Caco-2 (cell line): ENCODE data around the gene VWA1. TPM values are rescaled to one million over a fixed set of nuclear protein-coding genes. Genes with fewer than 3 reads are reported as not detected.

Experiments
- BruUV-seq: library from RNA; stranded (reverse); fragments of 400-500 nt; replicated peaks from 2 replicates; lab custom pipeline; 2021; lab: Mats Ljungman, UMichigan
- CTCF ChIA-PET: fragments of 300-600 bp; sonication (Branson Sonifier 250); formaldehyde crosslinking; loops from one replicate; lab custom pipeline; 2022; ENCODE audit warnings: antibody characterized with exemption; lab: Charles Lee
- POLR2A ChIA-PET: fragments of 300-600 bp; sonication (Branson Sonifier 250); formaldehyde crosslinking; loops from one replicate; lab custom pipeline; 2022; ENCODE audit warnings: antibody characterized with exemption; lab: Charles Lee
- DNase-seq, 2 experiments: peaks; one replicate each; pipeline versions ENCODE4 v3.0.0 to v3.0.0-alpha.2; 2020 to 2022
- H3K27me3 ChIP-seq: replicated peaks from 2 replicates; pipeline ENCODE4 v1.6.0; 2011; ENCODE audit warnings: low read length; ENCODE audit not compliant: control insufficient read depth, insufficient read depth
- H3K36me3 ChIP-seq: 2 replicates; pipeline ENCODE4 v1.5.1; 2011; ENCODE audit warnings: low read length; ENCODE audit not compliant: control insufficient read depth, insufficient read depth
- H3K4me1 ChIP-seq: fragments of 250-450 bp; sonication (Bioruptor Pico); 2 replicates; pipeline ENCODE4 v1.5.1; 2020; ENCODE audit warnings: mild to moderate bottlenecking
- H3K4me3 ChIP-seq: 2 replicates; pipeline ENCODE4 v1.5.1; 2011; ENCODE audit warnings: low read depth, mild to moderate bottlenecking, control low read depth, low read length
- H3K9me3 ChIP-seq: fragments of 250-450 bp; sonication (Bioruptor Pico); 2 replicates; pipeline ENCODE4 v1.5.1; 2020; ENCODE audit warnings: mild to moderate bottlenecking, moderate library complexity
- H3K27ac Mint-ChIP-seq: one replicate; pipeline ENCODE4 v1.8.0; 2022; ENCODE audit warnings: mixed read lengths; ENCODE audit not compliant: unreplicated experiment
- H3K27me3 Mint-ChIP-seq: one replicate; pipeline ENCODE4 v1.8.0; 2022; ENCODE audit warnings: mixed read lengths; ENCODE audit not compliant: insufficient read depth, unreplicated experiment
- H3K36me3 Mint-ChIP-seq: one replicate; pipeline ENCODE4 v1.8.0; 2022; ENCODE audit warnings: mild to moderate bottlenecking, mixed read lengths; ENCODE audit not compliant: insufficient read depth, unreplicated experiment
- H3K4me1 Mint-ChIP-seq: one replicate; pipeline ENCODE4 v1.8.0; 2022; ENCODE audit warnings: low read depth, mixed read lengths; ENCODE audit not compliant: unreplicated experiment
- H3K4me3 Mint-ChIP-seq: one replicate; pipeline ENCODE4 v1.8.0; 2022; ENCODE audit warnings: mild to moderate bottlenecking, moderate library complexity, mixed read lengths; ENCODE audit not compliant: unreplicated experiment
- H3K9me3 Mint-ChIP-seq: one replicate; pipeline ENCODE4 v1.8.0; 2022; ENCODE audit warnings: mixed read lengths; ENCODE audit not compliant: unreplicated experiment
- intact Hi-C: fragments of 100-400 bp; cut with micrococcal nuclease; formaldehyde crosslinking; loops from one replicate; pipeline ENCODE4 v1.10.0; 2022; ENCODE audit not compliant: unreplicated experiment
- total RNA-seq: library from RNA; stranded (reverse); gene quantifications from 2 replicates; pipeline ENCODE4 v1.2.3, GENCODE V29; 2022
- TF ChIP-seq, protein P1 (sequence below), 2 experiments: fragments of 200-600 bp in 1 of 2; IDR thresholded peaks; 1 replicate in 1 of 2; 2 replicates in 1 of 2; pipeline versions ENCODE4 v1.5.1 to v1.8.0; 2011 to 2022; ENCODE audit warnings: antibody characterized with exemption in 1 of 2, control low read depth in 1 of 2, inconsistent platforms in 1 of 2, low read depth in 1 of 2, low read length in 1 of 2, mild to moderate bottlenecking in 1 of 2, moderate library complexity in 1 of 2; ENCODE audit not compliant: insufficient read depth in 1 of 2, severe bottlenecking in 1 of 2, unreplicated experiment in 1 of 2

Gene VWA1
- total RNA-seq, 1 experiment from 2014 or later = 74.7 TPM

GRCh38 chr1:1394116-1394515 is 41.4 kb upstream of the VWA1 start:
- no TSS peak for BruUV-seq
- H3K36me3 ChIP-seq = no peaks in the 10 kb centered on the region; the same call in 1 of the 2 replicates
- CTCF ChIA-PET = no interaction called here
- intact Hi-C loops = no loop called here
- POLR2A ChIA-PET = no interaction called here
- Mint-ChIP-seq H3K27me3 (no peaks in the 10 kb centered on the region), H3K36me3 (peaks cover 85% of the 10 kb centered on the region), H3K27ac (no peak overlapping the region), H3K4me3 (no peak overlapping the region), H3K9me3 (no peaks in the 10 kb centered on the region), H3K4me1 (no peaks in the 10 kb centered on the region)
- DNase-seq = no peak
- TF ChIP-seq, protein P1, sequence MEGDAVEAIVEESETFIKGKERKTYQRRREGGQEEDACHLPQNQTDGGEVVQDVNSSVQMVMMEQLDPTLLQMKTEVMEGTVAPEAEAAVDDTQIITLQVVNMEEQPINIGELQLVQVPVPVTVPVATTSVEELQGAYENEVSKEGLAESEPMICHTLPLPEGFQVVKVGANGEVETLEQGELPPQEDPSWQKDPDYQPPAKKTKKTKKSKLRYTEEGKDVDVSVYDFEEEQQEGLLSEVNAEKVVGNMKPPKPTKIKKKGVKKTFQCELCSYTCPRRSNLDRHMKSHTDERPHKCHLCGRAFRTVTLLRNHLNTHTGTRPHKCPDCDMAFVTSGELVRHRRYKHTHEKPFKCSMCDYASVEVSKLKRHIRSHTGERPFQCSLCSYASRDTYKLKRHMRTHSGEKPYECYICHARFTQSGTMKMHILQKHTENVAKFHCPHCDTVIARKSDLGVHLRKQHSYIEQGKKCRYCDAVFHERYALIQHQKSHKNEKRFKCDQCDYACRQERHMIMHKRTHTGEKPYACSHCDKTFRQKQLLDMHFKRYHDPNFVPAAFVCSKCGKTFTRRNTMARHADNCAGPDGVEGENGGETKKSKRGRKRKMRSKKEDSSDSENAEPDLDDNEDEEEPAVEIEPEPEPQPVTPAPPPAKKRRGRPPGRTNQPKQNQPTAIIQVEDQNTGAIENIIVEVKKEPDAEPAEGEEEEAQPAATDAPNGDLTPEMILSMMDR (IDR thresholded peaks at IDR 0.05; ENCODE audit: insufficient read depth in 1 of 2, low read depth in 1 of 2, low read length in 1 of 2, severe bottlenecking in 1 of 2, unreplicated experiment in 1 of 2) = no peak
- no peaks in the 10 kb centered on the region for H3K9me3 ChIP-seq
- H3K27me3 ChIP-seq = no peaks in the 10 kb centered on the region
- H3K4me1 ChIP-seq = peaks cover 12% of the 10 kb centered on the region; the same call in 1 of the 2 replicates
- no peak overlapping the region for H3K4me3 ChIP-seq

DNA sequence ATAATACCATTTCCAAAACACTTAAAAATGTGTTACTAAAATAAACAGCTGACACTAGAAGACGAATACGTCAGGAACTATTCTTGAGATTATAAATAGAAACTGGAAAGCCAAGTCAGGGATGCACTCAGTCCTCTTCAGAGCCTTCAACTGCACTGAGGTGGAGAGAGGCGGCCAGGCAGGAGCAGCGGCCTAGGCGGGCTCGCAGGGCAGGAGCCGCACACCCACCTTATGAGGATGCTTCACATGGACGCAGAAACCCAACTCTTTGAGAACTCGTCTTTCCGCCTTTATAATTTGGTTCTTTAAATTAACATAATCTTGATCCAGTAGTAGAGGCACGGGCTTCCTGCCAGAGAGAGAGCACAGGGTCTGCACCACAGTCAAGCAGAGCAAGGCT is 40.3 kb upstream of the VWA1 start:
- CTCF ChIA-PET = no interaction called here

GRCh38 chr1:1397839-1398523 is 37.5 kb upstream of the VWA1 start:
- no peak for DNase-seq
- BruUV-seq = TSS peak; percentile 52
- Mint-ChIP-seq H3K9me3 (no peaks in the 10 kb centered on the region), H3K27ac (peak overlapping the region; percentile 76), H3K4me1 (peaks cover 12% of the 10 kb centered on the region), H3K27me3 (no peaks in the 10 kb centered on the region), H3K4me3 (peak overlapping the region; percentile 86), H3K36me3 (peaks cover 85% of the 10 kb centered on the region)
- no peaks in the 10 kb centered on the region for H3K27me3 ChIP-seq
- TF ChIP-seq, protein P1 (IDR thresholded peaks at IDR 0.05; ENCODE audit: insufficient read depth in 1 of 2, low read depth in 1 of 2, low read length in 1 of 2, severe bottlenecking in 1 of 2, unreplicated experiment in 1 of 2) = no peak
- peaks cover 22% of the 10 kb centered on the region for H3K4me1 ChIP-seq
- H3K9me3 ChIP-seq = no peaks in the 10 kb centered on the region
- H3K36me3 ChIP-seq = peaks cover 2% of the 10 kb centered on the region; the same call in 1 of the 2 replicates
- peak overlapping the region; percentile 94 for H3K4me3 ChIP-seq
- ChIA-PET CTCF (interaction anchor here (0.6 kb wide), 1 partner anchor 86 kb away, joined by 3 read pairs; no protein-coding TSS in a partner anchor), POLR2A (interaction anchor here (1.7 kb wide), 1 partner anchor 10 kb away, joined by 14 read pairs; no protein-coding TSS in a partner anchor)
- intact Hi-C loops = loop anchor here (2.0 to 5.0 kb wide), 2 partner anchors 34 to 43 kb away; no protein-coding TSS in a partner anchor

More for the DNA sequence above, 40.3 kb upstream of the VWA1 start:
- no peaks in the 10 kb centered on the region for H3K27me3 ChIP-seq
- no TSS peak for BruUV-seq
- H3K4me3 Mint-ChIP-seq = no peak overlapping the region
- H3K4me1 Mint-ChIP-seq = peaks cover under 1% of the 10 kb centered on the region
- no peaks in the 10 kb centered on the region for H3K9me3 Mint-ChIP-seq
- TF ChIP-seq, protein P1 (IDR thresholded peaks at IDR 0.05; ENCODE audit: insufficient read depth in 1 of 2, low read depth in 1 of 2, low read length in 1 of 2, severe bottlenecking in 1 of 2, unreplicated experiment in 1 of 2) = no peak
- intact Hi-C loops = loop anchor here (5.0 kb wide), 1 partner anchor 37 kb away; no protein-coding TSS in a partner anchor
- DNase-seq = no peak
- H3K27ac Mint-ChIP-seq = no peak overlapping the region
- H3K27me3 Mint-ChIP-seq = no peaks in the 10 kb centered on the region
- no peak overlapping the region for H3K4me3 ChIP-seq
- POLR2A ChIA-PET = no interaction called here
- H3K4me1 ChIP-seq = peaks cover 12% of the 10 kb centered on the region; the same call in 1 of the 2 replicates
- H3K36me3 Mint-ChIP-seq = peaks cover 85% of the 10 kb centered on the region
- H3K9me3 ChIP-seq = no peaks in the 10 kb centered on the region
- no peaks in the 10 kb centered on the region; the same call in none of the 2 replicates for H3K36me3 ChIP-seq
